HG03565 (cell line): ENCODE data around the gene TMC4.
"Not testable (repeated sequence)": the region's sequence is repeated elsewhere in the genome, so short reads cannot be mapped to it uniquely, and the experiment has no call there.

Experiments
- ATAC-seq: cut with Tn5 transposase; IDR thresholded peaks from one replicate; pipeline ENCODE4 v1.9.1; 2021; ENCODE audit warnings: mild to moderate bottlenecking, moderate library complexity; ENCODE audit not compliant: unreplicated experiment

The TMC4 gene

DNA sequence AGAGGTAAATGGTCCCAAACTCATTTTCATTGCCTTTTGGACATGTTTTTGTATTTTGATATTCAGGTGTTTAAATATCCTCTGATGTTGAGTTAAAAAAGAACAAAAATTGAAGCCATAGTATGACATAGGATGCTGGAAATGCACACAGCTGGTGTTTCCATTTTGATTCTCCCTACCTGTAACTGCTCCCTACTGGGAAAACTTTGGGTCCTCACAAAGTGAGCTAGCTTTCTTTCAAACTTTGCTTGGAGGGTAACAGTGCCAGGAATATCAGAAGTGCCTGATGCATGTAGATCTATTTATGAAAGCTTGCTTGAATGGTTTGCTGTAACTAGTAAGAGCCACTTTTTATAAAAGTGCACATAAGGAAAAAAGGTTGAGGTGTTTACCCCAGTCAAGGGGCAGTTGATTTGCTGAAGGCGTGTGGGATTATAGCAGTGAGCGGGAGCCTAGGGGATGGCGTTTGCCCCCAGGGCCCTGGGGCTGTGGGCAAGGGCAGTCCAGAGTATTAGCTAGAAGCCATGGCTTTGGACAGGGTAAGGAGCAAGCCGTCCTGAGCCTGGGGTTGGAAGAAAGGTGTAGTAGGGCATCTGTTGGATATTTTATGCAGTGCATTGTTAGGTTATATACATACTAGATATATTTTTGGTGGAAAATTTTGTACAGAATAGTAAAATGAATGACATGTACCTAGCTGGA is 32.0 kb upstream of the TMC4 start:
- ATAC-seq = no peak

DNA sequence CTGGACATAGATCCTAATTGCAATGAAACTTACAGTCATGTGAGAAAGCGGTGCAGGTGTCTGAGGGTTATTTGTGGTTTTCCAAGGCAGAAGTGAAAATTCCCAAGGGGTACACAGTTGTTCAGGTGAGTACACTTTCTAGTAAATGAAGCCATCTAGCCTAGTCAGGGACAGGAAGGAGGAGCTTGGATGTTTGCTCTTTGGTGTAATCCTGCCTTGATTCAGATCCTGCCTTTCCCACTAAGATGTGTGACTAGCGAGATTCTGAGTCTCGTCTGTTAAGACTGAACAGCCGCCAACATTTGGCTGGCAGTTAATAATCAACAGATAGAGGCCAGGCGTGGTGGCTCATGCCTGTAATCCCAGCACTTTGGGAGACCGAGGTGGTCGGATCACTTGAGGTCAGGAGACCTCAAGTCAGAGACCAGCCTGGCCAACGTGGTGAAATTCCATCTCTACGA is 30.2 kb upstream of the TMC4 start:
- ATAC-seq = no peak

GRCh38 chr19:54201980-54202379 is 29.0 kb upstream of the TMC4 start:
- no peak for ATAC-seq

GRCh38 chr19:54201172-54201701 is 28.3 kb upstream of the TMC4 start:
- no peak for ATAC-seq

- ATAC-seq = no peak
Measured at GRCh38 chr19:54199401-54199800, 26.4 kb upstream of the TMC4 start.

GRCh38 chr19:54197121-54197520 is 24.2 kb upstream of the TMC4 start:
- ATAC-seq = no peak

DNA sequence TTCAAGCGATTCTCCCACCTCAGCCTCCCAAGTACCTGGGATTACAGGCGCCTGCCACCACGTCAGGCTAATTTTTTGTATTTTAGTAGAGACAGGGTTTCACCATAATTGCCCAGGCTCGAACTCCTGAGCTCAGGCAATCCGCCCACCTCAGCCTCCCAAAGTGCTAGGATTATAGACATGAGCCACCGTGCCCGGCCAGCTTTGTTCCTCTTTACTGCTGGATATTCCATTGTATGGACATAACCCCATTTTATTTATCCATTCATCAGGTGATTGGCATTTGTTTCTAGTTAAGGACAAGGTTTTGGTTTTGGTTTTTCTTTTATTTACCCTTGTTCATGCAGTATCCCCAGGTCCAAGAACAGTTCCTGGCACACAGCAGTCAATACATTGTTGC is 23.6 kb upstream of the TMC4 start:
- ATAC-seq = no peak

GRCh38 chr19:54194463-54194862 is 21.5 kb upstream of the TMC4 start:
- ATAC-seq = not testable (repeated sequence)

DNA sequence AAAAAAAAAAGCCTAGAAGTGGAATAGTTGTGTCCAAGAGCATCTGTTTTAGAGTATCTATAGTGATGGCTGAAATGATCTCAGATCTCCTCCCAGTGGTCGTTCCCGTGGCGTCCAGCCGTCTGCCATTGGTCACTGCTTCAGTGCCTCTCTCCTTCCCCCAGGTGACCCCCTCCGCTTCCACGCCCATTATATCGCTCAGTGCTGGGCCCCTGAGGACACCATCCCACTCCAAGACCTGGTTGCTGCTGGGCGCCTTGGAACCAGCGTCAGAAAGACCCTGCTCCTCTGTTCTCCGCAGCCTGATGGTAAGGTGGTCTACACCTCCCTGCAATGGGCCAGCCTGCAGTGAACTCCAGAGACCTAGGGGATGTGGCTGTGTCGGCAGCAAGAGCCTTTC is 20.1 kb upstream of the TMC4 start:
- ATAC-seq = no peak

DNA sequence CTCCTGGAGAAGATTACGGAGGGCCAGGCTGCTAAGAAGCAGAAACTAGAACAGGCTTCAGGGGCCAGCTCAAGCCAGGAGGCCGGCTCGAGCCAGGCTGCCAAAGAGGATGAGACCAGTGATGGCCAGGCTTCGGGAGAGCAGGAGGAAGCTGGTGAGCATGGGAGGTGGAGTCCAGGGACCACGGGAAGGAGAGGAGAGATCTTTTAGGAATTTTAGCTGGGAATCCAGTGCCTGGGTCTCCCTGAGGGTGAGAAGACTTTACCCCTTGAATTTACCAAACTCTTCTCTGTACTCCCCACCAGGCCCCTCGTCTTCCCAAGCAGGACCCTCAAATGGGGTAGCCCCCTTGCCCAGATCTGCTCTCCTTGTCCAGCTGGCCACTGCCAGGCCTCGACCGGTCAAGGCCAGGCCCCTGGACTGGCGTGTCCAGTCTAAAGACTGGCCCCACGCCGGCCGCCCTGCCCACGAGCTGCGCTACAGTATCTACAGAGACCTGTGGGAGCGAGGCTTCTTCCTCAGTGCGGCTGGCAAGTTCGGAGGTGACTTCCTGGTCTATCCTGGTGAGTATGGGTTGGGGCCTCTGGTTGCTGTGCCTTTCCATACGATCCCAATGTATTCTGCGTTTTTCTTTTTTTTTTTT is 19.0 kb upstream of the TMC4 start:
- no peak for ATAC-seq

DNA sequence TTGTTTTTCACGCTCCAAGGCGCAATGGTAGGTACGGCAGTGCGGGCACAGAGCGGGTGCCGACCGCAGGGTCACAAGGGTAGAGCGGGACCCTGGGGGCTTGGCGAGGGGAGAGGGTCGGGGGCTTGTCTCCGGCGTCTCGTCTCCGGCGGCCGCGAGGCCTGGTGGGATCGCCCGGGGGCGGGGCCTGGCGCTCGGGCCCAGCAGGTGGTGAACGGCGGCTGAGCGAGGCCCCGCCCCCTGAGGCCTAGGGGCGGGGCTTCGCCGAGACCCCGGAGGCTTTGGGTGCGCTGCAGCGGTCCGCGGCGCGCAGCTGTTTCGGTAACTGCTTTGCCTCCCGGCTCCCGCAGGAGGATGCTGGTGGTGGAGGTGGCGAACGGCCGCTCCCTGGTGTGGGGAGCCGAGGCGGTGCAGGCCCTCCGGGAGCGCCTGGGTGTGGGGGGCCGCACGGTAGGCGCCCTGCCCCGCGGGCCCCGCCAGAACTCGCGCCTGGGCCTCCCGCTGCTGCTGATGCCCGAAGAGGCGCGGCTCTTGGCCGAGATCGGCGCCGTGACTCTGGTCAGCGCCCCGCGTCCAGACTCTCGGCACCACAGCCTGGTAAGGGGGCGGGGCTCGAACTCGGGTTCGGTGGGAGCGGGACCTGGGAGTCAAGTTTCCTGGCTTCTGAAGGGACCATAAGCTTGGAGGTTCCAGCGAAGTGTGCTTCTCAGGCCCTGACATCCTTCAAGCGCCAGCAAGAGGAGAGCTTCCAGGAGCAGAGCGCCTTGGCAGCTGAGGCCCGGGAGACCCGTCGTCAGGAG is 18.3 kb upstream of the TMC4 start, which contains the start of gene TSEN34:
Gene TSEN34, plus strand, starts transcription at position 298 of the 800 bp plus-strand sequence. Its CDS starts 57 bp downstream, at position 355.
- peak; percentile 20 for ATAC-seq

GRCh38 chr19:54190503-54191010 is 17.6 kb upstream of the TMC4 start:
- peak; percentile 42 for ATAC-seq

- ATAC-seq = peak; percentile 38
Measured at GRCh38 chr19:54189735-54190502, 17.0 kb upstream of the TMC4 start.

- peak; percentile 5 for ATAC-seq
Measured at GRCh38 chr19:54189145-54189734, 16.3 kb upstream of the TMC4 start, which contains the start of gene MBOAT7. Gene MBOAT7 (minus strand): TSS chr19:54189580. CDS start chr19:54188508, 1,072 bp downstream.

DNA sequence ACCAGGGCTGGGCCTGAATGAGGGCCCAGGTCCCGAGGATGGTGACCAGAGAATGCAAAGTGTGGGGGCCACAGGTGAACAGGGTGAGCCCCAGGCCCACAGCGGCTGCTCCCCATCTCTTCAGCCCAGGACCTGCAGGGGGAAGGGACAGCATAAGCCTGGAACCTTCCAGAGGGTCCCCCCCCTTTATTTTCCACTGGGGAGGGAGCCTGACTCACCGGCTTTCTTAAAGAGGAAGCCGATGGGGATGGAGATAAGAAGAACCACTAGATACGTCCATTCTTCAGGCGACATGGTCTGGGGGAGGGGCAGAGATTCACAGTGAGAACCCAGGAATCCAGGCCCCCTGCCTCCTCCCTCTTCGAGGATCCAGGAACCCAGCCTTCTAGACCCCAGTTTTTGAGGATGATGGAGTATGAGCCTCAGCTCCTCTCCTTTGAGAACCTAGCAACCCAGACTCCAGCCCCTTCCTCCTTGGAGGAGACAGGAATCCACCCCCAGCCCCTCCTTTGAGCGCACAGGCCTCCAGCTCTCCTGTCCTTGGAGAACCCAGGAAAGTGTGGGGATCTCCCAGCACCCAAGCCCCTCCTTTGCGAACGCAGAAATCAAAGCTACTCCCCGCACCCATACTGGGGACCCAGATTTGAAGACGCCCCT is 15.4 kb upstream of the TMC4 start:
- no peak for ATAC-seq

GRCh38 chr19:54186934-54187381 is 14.0 kb upstream of the TMC4 start:
- ATAC-seq = no peak

DNA sequence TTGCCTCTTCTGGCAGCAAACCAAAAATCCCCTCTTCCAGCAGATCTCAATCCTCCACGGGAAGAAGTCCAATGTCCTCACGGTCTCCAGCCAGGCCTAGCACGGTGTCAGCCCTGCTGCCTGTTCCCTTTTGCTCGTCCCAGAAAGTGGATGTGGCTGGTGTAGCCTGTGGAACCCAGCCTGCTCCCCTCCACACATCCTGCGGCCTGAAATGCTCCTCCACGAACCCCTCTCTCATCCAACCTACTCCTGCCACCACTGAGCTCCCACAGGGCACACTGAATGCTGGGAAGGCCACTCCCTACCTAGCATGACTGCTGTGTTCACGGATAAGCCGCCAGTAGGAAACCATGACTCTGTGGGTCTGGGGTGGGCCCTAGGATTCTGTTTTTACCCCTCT is 13.4 kb upstream of the TMC4 start:
- ATAC-seq = no peak

DNA sequence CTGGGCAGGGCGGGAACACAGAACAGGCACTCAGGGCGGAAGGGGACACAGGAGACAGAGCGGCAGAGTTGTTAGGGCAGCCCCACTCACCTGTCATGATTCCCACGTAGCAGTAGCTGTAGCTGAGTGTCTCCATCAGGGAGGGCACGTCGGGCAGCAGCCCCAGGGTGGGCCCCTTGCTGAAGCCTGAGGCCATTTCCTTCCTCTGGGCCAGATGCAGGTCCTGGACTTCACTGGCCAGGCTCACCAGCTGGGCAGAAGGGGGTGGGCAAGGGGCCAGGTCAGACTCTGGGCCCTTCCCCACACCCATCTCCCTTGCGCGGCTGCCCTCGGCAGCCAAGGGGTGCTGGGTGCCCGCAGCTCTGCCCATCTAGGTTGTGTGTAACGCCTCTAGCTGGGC is 10.5 kb upstream of the TMC4 start:
- ATAC-seq = no peak

DNA sequence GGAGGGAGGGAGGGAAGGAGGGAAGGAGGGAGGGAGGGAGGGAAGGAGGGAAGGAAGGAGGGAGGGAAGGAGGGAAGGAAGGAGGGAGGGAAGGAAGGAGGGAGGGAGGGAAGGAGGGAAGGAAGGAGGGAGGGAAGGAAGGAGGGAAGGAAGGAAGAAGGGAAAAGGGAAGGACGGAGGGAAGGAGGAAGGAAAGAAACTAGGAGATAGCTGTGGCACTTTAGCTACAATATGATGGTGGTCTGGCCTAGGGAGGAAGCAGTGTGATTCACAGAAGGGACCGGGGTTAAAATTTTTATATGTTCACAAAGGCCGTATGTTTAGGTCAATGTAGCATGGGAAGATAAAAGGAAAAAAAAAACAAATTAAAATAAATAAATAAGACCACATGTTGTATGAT is 8.9 kb upstream of the TMC4 start:
- ATAC-seq = not testable (repeated sequence)
